ENCODE data around the gene GALNT17. TPM values are rescaled to one million over a fixed set of nuclear protein-coding genes. Genes with fewer than 3 reads are reported as not detected.

GALNT17 gene
- total and polyA plus RNA-seq, 4 donors = 2.8 to 10.8 (median 7.4) TPM

DNA sequence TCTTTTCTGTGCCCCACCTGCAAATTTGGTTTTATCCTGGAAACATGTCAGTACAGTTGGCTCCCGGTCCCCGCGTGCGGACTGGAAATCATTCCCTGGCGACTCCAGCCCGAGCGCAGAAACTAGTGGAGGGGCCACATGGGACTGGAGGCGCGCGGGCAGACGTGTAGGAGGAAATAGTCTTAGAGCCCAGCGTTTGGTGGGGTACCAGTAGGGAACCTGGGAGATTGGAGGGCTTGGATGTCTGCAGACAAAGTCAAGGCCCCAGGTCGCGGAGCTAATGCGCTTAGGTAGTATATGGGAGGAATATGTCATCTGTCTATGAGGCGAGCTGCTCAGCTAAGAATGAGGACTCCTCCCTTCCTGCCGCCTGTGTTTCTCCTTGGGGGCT lies 1.3 kb downstream of the GALNT17 start:
- Histone ChIP-seq H3K27ac (ENCODE audit: low read depth in 1 of 2, low read length in 1 of 2) (peak overlapping the region in 1 of 2 donors; percentile 9), H3K4me1 (ENCODE audit: control insufficient read depth in 5 of 5, insufficient read depth in 5 of 5, low read length in 5 of 5) (peaks cover 0 to 10% (median 4%) of the 10 kb centered on the region in 5 donors), H3K9ac (ENCODE audit: insufficient read depth in 1 of 2, low read length in 2 of 2) (no peak overlapping the region), H3K4me3 (peak overlapping the region; percentile 8), H3K36me3 (ENCODE audit: control insufficient read depth in 4 of 4, insufficient read depth in 4 of 4, low read length in 4 of 4) (no peaks in the 10 kb centered on the region), H3K9me3 (ENCODE audit: control insufficient read depth in 4 of 4, insufficient read depth in 3 of 4, low read length in 3 of 4) (no peaks in the 10 kb centered on the region), H3K27me3 (ENCODE audit: control insufficient read depth in 3 of 3, insufficient read depth in 3 of 3, low read length in 2 of 3) (peaks cover 0 to 18% (median 14%) of the 10 kb centered on the region in 3 donors)
- WGBS, 2 donors = 15 to 18% methylated on average over 17 of the region's 17 CpGs
- DNase-seq (peak in 1 of 3 donors; percentile 13), ATAC-seq (ENCODE audit: insufficient read depth, low FRiP score) (no peak)
- TF ChIP-seq, protein P1, sequence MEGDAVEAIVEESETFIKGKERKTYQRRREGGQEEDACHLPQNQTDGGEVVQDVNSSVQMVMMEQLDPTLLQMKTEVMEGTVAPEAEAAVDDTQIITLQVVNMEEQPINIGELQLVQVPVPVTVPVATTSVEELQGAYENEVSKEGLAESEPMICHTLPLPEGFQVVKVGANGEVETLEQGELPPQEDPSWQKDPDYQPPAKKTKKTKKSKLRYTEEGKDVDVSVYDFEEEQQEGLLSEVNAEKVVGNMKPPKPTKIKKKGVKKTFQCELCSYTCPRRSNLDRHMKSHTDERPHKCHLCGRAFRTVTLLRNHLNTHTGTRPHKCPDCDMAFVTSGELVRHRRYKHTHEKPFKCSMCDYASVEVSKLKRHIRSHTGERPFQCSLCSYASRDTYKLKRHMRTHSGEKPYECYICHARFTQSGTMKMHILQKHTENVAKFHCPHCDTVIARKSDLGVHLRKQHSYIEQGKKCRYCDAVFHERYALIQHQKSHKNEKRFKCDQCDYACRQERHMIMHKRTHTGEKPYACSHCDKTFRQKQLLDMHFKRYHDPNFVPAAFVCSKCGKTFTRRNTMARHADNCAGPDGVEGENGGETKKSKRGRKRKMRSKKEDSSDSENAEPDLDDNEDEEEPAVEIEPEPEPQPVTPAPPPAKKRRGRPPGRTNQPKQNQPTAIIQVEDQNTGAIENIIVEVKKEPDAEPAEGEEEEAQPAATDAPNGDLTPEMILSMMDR (IDR thresholded peaks at IDR 0.05; ENCODE audit: control extremely low read depth, extremely low read depth) = no peak

DNA sequence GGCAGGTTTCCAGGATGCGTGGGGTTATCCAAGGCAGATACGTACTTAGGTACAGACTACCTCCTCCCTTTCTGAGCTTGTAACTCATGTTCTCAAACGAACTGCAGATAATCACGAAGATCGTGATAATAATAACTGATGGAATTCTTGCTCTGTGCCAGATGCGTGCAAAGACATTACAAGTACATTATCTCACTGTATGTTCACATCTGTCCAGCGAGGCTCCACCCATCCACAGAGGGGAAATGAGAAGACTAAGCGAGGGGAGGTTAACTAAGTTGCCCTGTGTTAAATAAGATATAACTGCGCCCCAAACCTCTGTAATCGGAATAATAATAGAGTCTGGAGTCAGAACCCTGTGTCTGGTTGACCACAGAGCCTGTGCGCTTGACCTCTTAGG lies 1.9 kb downstream of the GALNT17 start:
- TF ChIP-seq, protein P1 (IDR thresholded peaks at IDR 0.05; ENCODE audit: control extremely low read depth, extremely low read depth) = no peak
- 81 to 82% methylated on average over 11 of the region's 11 CpGs for WGBS, 2 donors
- Histone ChIP-seq H3K9me3 (ENCODE audit: control insufficient read depth in 4 of 4, insufficient read depth in 3 of 4, low read length in 3 of 4) (no peaks in the 10 kb centered on the region), H3K4me3 (no peak overlapping the region), H3K4me1 (ENCODE audit: control insufficient read depth in 5 of 5, insufficient read depth in 5 of 5, low read length in 5 of 5) (peaks cover 0 to 10% (median 4%) of the 10 kb centered on the region in 5 donors), H3K27ac (ENCODE audit: low read depth in 1 of 2, low read length in 1 of 2) (no peak overlapping the region), H3K36me3 (ENCODE audit: control insufficient read depth in 4 of 4, insufficient read depth in 4 of 4, low read length in 4 of 4) (no peaks in the 10 kb centered on the region), H3K9ac (ENCODE audit: insufficient read depth in 1 of 2, low read length in 2 of 2) (no peak overlapping the region), H3K27me3 (ENCODE audit: control insufficient read depth in 3 of 3, insufficient read depth in 3 of 3, low read length in 2 of 3) (peaks cover 0 to 18% (median 14%) of the 10 kb centered on the region in 3 donors)
- ATAC-seq (ENCODE audit: insufficient read depth, low FRiP score) = no peak
- DNase-seq = peak in 1 of 3 donors; percentile 17

DNA sequence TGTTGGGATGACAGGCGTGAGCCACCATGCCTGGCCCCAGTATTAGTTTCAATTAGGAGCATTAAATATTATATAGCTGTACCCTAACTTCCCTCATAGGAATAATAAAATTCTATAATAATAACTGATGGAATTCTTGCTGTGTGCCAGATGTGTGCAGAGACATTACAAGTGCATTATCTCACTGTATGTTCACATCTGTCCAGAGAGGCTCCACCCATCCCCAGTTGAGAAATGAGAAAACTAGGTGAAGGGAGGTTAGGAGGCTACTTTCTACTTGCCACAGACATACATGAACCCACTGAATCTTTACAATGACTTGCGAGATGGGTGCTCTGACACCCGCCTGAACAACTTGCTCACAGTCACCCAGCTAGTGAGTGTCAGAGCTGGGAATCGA lies 3.2 kb downstream of the GALNT17 start:
- H3K36me3 ChIP-seq (ENCODE audit: control insufficient read depth in 4 of 4, insufficient read depth in 4 of 4, low read length in 4 of 4) = no peaks in the 10 kb centered on the region
- peaks cover 0 to 10% (median 4%) of the 10 kb centered on the region in 5 donors for H3K4me1 ChIP-seq (ENCODE audit: control insufficient read depth in 5 of 5, insufficient read depth in 5 of 5, low read length in 5 of 5)
- TF ChIP-seq, protein P1 (IDR thresholded peaks at IDR 0.05; ENCODE audit: control extremely low read depth, extremely low read depth) = no peak
- H3K9ac ChIP-seq (ENCODE audit: insufficient read depth in 1 of 2, low read length in 2 of 2) = no peak overlapping the region
- H3K27ac ChIP-seq (ENCODE audit: low read depth in 1 of 2, low read length in 1 of 2) = no peak overlapping the region
- ATAC-seq (ENCODE audit: insufficient read depth, low FRiP score) (no peak), DNase-seq (no peak)
- 82 to 88% methylated on average over 4 of the region's 4 CpGs for WGBS, 2 donors
- peaks cover 0 to 18% (median 14%) of the 10 kb centered on the region in 3 donors for H3K27me3 ChIP-seq (ENCODE audit: control insufficient read depth in 3 of 3, insufficient read depth in 3 of 3, low read length in 2 of 3)
- no peaks in the 10 kb centered on the region for H3K9me3 ChIP-seq (ENCODE audit: control insufficient read depth in 4 of 4, insufficient read depth in 3 of 4, low read length in 3 of 4)
- H3K4me3 ChIP-seq = no peak overlapping the region

DNA sequence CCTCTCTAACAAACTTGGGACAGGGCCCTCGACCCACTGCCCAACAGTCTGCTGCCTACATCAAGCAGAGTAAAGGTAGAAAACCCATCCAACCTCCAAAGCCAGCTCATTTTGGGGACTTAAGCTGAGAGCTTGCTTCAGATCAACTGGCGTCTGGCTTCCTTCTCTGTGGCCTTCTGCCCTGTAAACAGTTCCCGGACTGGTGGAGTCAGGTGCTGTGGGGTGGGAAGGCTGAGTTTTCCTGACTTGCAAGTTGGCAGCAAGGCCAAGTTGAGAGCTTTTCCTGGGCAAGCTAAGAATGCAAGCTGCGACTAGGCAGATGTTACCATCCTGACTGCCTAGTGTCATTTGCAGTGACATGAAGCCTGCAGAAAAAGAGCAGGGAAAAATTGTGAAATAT lies 3.7 kb downstream of the GALNT17 start:
- H3K9ac ChIP-seq (ENCODE audit: insufficient read depth in 1 of 2, low read length in 2 of 2) = no peak overlapping the region
- ATAC-seq (ENCODE audit: insufficient read depth, low FRiP score) = no peak
- H3K27me3 ChIP-seq (ENCODE audit: control insufficient read depth in 3 of 3, insufficient read depth in 3 of 3, low read length in 2 of 3) = peaks cover 0 to 18% (median 14%) of the 10 kb centered on the region in 3 donors
- no peak overlapping the region for H3K27ac ChIP-seq (ENCODE audit: low read depth in 1 of 2, low read length in 1 of 2)
- no peak overlapping the region for H3K4me3 ChIP-seq
- DNase-seq = no peak
- TF ChIP-seq, protein P1 (IDR thresholded peaks at IDR 0.05; ENCODE audit: control extremely low read depth, extremely low read depth) = no peak
- H3K4me1 ChIP-seq (ENCODE audit: control insufficient read depth in 5 of 5, insufficient read depth in 5 of 5, low read length in 5 of 5) = peaks cover 0 to 6% (median 4%) of the 10 kb centered on the region in 5 donors
- no peaks in the 10 kb centered on the region for H3K36me3 ChIP-seq (ENCODE audit: control insufficient read depth in 4 of 4, insufficient read depth in 4 of 4, low read length in 4 of 4)
- no peaks in the 10 kb centered on the region for H3K9me3 ChIP-seq (ENCODE audit: control insufficient read depth in 4 of 4, insufficient read depth in 3 of 4, low read length in 3 of 4)
- 44 to 50% methylated on average over 4 of the region's 4 CpGs for WGBS, 2 donors

All from lung (tissue), 12 donors.